ENCODE data around the gene CRAMP1.

CRAMP1 gene

DNA sequence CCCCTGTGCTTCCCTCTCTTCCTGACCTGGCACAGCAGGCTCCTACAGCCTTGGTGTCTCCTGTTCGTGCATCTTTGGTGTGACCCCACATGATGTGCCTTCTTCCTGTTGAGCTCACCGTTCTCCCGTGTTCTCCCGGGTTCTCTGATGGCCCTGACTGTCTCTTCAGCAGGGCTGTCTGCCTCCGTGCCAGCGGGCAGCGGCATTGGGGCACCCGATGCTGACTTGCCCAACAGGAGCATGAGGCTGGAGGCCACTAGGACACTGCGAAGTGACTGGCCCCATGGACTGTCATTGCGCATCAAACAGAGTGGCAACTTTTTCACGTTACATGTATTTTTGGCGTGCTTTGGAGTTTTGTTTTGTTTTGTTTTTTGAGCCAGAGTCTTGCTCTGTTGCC is 22.4 kb downstream of the CRAMP1 start:
- DNase-seq = no peak

DNA sequence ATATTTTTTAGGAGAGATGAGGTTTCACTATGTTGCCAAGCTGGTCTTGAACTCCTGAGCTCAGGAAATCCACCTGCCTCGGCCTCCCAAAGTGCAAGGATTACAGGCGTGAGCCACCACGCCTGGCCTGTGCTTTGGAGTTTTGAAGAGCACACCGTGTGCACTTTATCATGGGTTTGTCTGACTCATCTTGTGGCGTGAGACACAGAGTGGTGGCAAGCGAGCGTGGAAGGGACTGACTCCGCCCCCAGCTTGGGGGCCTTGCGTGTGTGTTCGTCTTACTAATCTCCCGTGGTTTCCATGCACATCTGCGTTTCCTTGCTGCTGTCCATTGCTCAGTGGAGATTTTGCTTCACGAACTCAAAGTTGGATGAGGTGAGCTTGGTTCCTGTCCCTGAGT is 22.9 kb downstream of the CRAMP1 start:
- DNase-seq = no peak

DNA sequence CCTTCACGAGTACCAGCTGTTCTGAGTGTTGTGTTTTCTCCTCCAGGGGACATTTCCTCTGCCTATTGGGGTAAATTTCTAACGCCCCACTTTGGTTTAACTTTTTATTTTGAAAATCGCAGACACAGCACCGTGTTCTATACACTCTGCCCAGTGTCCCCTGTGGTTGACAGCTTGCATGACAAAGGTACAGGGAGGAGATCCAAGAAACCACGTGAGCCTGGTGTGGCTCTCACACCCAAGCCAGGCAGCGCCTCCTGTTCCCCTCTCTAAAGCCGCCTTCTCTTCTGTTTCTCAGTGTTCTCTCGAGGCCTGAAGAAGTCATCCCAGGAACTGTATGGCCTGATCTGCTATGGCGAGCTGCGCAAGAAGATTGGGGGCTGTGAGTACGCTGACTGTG is 25.4 kb downstream of the CRAMP1 start:
- no peak for DNase-seq

DNA sequence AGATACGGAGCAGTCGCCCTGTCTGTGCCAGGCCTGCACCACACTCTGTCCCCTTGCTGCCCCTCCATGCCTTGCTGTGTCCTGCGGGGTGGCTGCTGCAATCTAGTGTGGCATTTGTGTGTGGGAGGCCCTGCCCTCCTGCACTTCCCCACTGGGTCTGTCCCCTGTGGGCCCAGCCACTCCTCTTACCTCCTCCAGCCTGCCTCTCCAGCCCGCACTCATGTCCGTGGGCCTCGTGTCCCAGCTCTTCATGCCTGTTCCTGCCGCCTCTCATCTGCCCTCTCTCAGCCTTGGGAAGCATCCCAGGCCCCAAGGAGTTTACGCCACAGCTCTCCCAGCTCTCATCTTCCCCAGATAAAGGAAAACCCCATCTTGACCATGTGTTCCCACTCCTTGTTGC is 26.6 kb downstream of the CRAMP1 start:
- no peak for DNase-seq

DNA sequence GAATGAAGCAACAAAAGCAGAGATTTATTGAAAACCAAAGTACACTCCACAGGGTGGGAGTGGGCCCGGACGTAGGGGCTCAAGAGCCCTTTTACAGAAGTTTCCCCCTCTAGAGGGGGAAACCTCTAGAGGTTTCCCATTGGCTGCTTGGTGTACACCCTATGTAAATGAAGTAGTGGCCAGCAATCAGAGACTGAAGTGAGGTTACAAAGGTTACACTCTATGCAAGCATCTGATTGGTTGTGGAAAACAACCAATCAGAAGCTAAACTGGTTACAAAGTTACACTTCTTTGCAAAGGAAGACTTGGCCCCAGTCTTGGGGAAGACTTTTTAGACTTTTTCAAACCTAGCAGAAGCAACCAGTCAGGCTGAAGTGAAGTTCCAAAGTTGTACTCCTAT is 27.1 kb downstream of the CRAMP1 start:
- DNase-seq = no peak

DNA sequence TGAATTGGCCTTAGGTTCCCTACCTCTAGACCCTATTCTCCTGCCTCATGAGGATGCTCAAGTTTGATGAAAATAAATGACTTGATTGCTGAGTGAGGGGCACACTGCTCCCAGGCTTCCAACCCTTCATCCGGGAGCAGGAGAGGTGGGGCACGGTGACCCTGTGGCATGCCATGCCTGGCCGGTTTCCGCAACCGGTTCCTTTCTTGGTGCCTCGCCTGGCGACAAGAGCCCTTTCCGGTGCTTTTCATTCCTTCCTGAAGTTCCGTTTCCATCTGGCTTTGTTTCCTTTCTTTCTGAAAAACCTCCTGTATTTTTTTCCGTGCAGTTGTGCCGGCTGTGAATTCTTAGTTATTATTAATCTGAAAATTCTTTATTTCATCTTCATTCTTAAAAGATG is 27.7 kb downstream of the CRAMP1 start:
- no peak for DNase-seq

DNA sequence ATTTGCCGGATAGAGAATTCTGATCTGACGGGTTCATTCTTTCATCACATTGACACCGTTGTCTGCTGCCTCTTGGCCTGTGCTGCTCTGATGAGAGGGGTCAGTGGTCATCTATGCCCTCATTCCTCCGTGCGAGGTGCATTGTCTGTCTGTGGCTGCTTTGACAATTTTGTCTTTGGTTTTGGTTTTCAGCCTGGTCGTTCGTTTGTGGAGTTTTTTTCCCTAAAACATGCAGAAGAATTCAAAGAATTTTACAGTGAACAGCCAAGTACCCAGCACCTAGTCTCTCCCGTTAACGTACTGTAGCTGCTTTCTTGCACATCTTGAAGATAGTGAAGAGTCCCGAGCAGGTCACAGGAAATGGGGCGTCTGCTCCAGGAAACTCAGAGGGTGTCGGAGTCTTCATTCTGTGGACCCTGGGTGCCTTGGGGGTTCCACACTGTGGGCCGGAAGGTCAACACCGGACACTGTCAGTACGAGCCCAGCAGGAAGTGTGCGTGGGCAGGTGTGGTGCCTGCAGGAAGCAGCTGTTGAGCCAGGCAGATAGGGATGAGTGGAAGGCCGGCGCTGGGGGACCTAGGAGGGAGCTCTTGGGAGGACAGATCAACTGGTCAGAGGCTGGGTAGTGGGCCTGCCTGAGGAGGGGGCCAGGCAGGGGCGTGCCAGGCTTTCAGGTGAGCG is 28.2 kb downstream of the CRAMP1 start:
- no peak for DNase-seq

DNA sequence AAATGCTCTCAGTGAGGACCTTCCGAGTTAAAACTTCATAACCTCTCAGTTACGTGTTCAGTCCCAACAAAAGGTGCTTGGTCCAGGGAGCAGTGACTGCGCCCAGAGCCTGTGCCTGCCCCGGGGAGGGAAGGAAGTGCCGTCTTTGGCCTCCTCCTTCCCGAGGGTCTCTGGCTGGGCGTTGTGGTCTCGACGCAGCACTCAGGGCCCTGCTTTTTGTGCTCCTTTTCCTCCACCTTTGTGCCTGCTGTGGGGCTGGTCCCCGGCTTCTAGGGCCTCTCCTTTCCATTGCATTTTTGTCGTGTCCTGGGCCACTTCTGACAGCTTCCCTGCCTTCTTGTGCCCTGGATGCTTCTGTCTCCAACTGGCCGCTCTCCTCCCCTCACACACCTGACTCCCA is 29.1 kb downstream of the CRAMP1 start:
- no peak for DNase-seq

DNA sequence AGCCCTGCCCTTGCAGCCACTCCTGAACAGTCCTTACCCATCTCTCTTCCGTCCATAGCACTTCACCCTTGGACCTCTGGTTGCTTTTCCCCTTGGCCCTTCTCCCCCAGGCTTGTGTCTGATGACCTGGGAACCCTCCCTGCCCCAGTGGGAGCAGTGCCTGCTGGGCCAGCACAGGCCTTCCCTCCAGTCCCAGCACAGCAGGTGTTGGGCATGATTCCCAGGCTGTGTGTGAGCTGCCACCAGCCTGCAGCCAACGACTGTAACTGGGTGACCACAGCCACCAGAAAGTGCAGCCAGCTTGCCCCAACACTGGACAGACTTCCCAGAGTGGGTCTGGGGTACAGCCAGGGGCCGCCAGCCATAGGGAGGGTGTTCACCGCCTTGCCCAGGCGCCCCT is 30.0 kb downstream of the CRAMP1 start:
- no peak for DNase-seq

DNA sequence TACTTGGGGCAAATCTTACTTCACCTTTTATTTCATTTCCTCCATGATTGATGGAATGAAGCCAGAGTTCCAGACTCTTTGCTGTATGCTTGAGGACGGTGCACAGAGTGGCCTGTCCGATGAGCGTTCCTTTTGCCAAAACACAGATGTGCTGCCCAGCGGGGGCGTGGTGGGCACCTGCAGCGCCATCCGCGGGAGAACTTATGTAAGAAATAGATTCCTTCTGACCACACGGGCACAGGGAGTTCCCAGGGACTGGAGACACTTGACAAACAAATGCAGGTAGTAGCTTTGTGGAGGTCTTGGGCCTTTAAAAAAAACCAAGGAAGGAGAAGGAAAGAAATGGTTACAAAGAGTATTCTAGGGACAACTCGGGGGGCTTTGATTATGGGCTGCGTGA is 30.6 kb downstream of the CRAMP1 start:
- no peak for DNase-seq

DNA sequence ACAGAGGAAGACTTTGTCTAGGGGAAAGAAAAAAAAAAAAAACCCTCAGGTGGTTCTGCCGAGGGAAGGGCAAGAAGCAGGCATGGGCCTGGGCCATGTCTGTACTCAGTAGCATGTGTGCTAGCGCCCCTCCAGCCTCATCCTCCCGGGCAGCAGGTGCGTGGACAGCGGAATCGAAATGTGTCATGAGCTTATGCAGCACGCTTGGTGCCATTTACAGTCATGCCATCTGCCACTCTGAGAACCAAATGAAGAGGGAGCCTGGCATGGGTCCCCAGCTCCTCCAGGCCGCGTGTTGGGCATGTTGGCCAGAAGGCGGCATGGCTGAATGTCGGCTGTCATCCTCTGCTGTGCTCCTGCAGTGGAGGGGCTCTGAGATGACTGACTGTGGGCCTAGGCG is 31.4 kb downstream of the CRAMP1 start:
- no peak for DNase-seq

DNA sequence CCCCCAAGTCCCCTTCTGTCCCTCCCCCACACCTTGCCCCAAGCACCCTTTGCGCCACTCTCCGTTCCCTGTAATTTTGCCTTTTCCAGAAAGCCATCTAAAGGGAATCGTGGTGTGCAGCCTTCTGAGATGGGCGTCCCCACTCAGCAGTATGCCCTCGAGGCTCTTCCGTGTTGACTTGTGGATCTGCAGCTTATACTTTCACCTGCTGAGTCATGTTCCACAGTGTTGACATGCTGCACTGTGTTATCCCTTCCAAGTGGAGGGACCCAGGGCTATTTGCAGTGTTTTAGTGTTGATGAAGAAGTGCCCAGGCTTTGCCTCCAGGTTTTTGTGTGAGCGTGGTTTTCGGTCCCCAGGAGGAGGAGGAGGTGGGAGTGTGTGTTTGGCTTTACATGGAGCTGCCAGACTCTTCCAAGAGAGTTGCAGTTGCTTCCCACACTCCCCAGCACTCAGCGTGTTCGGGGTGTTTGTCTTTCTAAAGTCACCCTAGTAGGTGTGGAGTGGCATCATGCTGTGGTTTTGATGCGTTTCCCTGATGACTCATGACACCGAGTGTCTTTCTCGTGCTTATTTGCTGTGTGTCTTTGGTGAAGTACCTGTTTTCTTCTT is 33.9 kb downstream of the CRAMP1 start:
- DNase-seq = peak; percentile 31

DNA sequence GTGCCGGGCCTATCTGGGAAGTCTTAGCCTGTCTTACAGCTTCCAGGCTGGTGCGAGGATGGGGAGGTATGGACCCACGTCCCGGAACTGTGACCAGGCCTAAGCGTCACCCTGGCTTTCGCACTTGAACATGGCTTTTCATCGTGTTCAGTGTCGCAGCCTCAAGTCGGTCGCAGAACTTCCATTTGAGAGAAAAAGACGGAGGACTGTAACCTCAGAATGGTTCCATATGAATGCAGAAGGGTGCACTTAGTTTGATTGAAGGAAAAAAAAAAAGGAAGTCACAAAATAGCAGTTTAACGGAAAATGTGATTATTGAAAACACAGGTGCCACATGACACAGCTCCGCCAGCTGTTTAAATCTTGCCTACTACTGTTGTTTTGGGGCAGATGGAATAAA is 35.7 kb downstream of the CRAMP1 start:
- DNase-seq = no peak

DNA sequence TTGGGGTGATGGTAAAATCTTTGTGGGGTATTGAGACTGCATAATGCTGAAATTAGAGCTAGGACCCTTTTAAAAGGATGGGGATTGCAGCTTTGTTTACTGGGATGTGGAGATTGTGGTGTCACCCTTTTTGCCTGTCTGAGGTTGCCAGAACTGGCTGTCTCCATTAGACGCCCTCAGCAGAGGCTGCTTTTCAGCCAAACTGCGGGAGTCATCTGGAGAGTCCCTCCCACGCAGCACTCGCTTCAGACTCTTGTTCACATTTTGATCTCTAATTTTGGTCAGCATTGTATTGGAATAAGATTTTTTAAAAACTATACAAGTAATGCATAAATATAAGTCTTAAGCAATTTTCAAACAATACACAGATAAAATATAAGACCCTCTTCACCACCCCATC is 38.0 kb downstream of the CRAMP1 start:
- no peak for DNase-seq

DNA sequence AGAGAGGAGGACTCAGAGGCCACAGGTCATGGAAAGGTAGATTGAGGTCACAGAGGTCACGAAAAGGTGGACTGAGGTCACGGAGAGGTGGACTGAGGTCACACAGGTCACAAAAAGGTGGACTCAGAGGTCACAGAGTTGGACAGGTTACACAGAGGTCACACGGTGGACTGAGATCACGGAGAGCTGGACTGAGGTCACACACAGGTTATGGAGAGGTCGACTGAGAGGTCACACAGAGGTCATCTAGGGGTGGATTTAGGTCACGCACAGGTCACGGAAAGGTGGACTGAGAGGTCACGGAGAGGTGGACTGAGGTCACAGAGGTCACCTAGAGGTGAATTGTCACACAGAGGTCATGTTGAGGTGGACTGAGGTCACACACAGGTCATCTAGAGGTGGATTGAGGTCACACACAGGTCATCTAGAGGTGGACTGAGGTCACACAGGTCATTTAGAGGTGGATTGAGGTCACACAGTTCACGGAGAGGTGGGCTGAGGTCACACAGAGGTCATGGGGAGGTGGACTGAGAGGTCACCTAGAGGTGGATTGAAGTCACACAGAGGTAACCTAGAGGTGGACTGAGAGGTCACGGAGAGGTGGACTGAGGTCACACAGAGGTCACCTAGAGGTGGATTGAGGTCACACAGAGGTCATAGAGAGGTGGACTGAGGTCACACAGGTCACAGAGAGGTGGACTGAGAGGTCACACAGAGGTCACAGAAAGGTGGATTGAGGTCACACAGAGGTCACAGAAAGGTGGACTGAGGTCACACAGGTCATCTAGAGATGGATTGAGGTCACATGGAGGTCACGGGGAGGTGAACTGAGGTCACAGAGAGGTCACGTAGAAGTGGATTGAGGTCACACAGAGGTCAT is 39.2 kb downstream of the CRAMP1 start:
- DNase-seq = no peak

DNA sequence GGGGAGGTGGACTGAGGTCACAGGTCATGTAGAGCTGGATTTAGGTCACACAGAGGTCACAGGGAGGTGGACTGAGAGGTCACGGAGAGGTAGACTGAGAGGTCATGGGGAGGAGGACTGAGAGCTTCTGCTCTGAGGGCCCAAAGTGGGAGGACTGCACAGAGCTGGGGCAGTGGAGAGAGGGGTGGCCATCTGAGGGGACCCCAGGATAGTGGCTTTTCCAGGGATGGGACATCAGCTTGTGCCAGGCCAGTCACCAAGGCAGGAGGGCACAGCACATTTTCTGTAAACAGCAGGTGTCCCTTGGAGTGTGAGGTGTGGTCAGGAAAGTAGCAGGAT is 39.8 kb downstream of the CRAMP1 start:
- no peak for DNase-seq

DNA sequence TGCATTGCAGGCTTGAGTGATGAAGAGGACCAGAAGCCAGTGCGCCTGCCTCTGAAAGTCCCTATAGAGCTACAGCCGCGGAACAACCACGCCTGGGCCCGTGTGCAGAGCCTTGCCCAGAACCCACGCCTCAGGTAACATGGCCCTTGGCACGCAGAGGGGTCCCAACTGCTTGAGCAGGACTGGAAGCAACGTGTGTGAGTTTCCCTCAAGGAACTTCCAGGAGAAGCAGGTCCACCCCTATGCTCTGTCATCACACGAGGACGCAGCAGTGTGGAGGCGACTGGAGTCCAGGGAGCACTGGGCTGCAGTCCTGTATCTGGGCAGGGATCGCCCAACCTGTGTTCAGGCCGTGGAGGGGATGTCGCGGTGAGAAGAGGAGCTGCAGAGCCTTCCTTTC is 40.9 kb downstream of the CRAMP1 start:
- no peak for DNase-seq

DNA sequence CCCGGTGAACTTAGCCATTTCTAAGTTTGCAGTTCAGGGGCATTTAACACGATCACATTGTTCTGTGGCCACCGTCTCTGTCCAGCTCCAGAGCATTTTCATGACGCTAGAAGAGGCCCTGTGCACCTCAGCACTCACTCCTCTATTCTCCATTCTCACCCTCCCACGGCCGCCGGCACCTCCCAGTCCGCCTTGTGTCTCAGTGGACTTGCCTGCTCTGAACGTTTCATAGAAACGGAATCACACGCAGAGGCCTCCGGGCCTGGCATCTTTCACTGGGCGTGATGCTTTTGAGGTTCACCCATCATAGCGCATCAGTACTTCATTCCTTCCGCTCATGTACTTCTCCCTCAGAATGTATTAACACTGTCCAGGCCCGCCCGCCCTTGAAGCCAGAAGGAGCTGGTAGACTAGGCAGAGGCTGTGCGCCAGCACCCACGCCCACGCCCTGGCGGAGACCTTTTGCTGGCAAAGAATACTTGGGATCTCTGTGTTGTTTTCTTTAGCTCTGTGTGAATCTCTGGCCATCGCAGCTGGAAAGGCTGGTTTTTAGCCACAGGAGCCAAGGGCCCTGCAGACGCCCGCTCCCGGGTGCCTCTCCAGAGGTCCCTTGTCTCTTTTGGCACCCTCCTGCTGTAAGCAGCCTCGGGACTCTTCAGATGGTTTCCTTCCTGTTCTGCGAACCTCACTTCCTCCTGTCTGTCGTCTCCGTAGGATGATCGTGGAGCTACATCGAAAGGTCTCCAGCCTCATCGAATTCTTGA is 42.5 kb downstream of the CRAMP1 start:
- DNase-seq = no peak

DNA sequence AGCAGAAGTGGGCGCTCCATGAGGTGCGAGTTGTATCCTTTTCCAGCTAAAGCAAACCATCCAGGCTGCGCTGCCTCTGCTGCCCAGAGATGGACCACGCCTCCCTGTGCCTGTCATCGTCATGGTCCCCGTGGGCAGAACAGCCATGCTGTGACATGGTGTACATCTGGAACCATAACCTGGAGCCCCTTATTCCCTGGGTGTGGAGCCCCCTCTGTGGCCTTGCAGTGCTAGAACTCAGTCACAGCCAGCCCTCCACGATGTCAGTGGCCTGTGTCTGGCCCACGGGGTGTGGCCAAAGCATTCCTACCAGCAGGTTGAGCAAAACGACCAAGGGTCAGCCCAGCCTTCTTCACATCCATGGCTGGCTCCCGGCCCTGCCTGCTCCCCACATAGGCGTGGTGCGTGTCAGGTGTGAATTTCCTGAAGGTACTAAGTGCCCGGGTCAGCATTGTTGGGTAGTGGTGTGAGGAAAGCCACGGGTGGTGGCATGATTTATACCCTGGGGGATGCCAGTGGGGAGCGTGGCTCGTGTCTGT is 43.2 kb downstream of the CRAMP1 start:
- DNase-seq = no peak

DNA sequence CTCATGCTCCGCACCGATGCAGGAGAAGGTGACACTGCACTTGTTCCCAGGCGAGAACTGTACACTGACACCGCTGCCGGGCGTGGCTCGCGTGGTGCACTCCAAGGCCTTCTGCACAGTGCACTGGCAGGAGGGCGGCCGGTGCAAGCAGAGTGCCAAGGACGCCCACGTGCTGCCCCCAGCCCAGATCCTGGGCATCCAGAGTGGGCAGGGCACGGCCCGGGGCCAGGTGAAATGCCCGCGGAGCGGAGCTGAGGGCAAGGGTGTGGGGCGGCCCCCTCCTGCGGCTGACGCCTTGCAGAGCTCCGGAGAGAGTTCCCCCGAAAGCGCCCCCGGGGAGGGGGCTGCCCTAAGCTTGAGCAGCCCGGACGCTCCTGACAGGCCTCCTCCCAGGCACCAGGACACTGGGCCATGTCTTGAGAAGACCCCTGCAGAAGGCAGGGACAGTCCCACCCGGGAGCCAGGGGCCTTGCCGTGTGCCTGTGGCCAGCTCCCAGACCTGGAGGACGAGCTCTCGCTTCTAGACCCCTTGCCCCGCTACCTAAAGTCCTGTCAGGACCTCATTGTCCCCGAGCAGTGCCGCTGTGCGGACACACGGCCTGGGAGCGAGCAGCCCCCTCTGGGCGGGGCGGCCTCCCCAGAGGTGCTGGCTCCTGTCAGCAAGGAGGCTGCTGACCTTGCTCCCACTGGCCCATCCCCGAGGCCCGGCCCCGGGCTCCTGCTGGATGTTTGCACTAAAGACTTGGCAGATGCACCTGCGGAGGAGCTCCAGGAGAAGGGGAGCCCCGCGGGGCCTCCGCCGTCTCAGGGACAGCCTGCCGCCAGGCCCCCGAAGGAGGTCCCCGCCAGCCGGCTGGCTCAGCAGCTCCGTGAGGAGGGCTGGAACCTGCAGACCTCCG is 44.0 kb downstream of the CRAMP1 start:
- no peak for DNase-seq

DNA sequence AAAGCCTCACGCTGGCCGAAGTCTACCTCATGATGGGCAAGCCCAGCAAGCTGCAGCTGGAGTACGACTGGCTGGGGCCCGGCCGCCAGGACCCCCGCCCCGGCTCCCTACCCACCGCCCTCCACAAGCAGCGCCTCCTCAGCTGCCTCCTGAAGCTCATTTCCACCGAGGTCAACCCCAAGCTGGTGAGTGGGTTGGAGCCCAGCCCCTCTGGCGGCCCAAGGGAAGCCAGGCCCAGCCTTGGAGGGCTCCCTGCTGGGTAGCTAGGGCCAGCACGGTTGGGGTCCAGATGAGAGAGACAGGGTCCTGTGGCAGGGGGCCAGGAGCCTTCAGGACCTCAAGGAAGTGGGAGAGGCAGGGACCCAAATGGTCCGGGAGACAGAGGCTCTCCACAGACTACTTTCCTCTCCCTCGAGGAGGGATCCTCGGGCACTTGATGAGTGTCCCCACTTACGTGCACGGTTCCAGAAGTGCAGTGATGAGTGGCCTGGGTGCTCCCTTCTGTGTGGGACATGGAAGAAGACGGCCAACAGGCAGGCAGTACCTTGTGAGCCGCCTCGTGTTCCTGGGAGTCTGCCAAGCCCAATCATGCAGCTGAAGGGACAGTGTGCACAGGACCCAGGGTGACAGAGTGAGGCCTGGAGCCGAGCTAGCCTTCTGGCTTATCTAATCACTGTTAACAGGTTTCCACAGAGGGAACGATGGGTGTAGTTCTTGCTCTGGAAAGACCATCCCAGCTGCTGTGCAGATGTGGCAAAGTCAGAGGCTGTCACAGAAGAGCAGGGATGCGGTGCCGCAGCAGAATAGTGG is 44.9 kb downstream of the CRAMP1 start:
- no peak for DNase-seq
